NCI-H1930 (cell line): Measurements from ENCODE around the gene ART1.

Experiments
- DNase-seq, 2 experiments: peaks; one replicate each; lab custom pipeline; 2025; lab: John Stamatoyannopoulos, UW

Gene ART1

GRCh38 chr11:3666023-3666530, 21.1 kb downstream of the ART1 start:
- no peak for DNase-seq

- no peak for DNase-seq
Observed at GRCh38 chr11:3667149-3668035, 22.5 kb downstream of the ART1 start.

- DNase-seq = no peak
Observed at GRCh38 chr11:3669128-3669527, 24.2 kb downstream of the ART1 start.

- no peak for DNase-seq
Observed at GRCh38 chr11:3669742-3670183, 24.8 kb downstream of the ART1 start.

- DNase-seq = no peak
Observed at GRCh38 chr11:3671334-3672254, 26.7 kb downstream of the ART1 start, which contains the start of gene CHRNA10. Gene CHRNA10 (minus strand): TSS chr11:3671384. CDS start chr11:3671312, 72 bp downstream.

GRCh38 chr11:3674189-3674588, 29.3 kb downstream of the ART1 start:
- DNase-seq = no peak

GRCh38 chr11:3675971-3676370, 31.0 kb downstream of the ART1 start:
- DNase-seq = no peak

- no peak for DNase-seq
Observed at GRCh38 chr11:3679077-3679476, 34.1 kb downstream of the ART1 start.

GRCh38 chr11:3683039-3683438, 38.1 kb downstream of the ART1 start:
- DNase-seq = no peak

GRCh38 chr11:3684129-3684818, 39.3 kb downstream of the ART1 start:
- DNase-seq = no peak

GRCh38 chr11:3684819-3685172, 39.9 kb downstream of the ART1 start:
- no peak for DNase-seq

GRCh38 chr11:3685923-3686322, 41.0 kb downstream of the ART1 start:
- no peak for DNase-seq

- DNase-seq = no peak
Observed at GRCh38 chr11:3686751-3687150, 41.8 kb downstream of the ART1 start.

GRCh38 chr11:3700410-3700809, 55.5 kb downstream of the ART1 start:
- DNase-seq = no peak

GRCh38 chr11:3700910-3701309, 56.0 kb downstream of the ART1 start:
- no peak for DNase-seq

- no peak for DNase-seq
Observed at GRCh38 chr11:3703383-3703782, 58.5 kb downstream of the ART1 start.

- no peak for DNase-seq
Observed at GRCh38 chr11:3707176-3707575, 62.2 kb downstream of the ART1 start.

- DNase-seq = no peak
Observed at GRCh38 chr11:3709977-3710376, 65.0 kb downstream of the ART1 start.

- DNase-seq = no peak
Observed at GRCh38 chr11:3710485-3711259, 65.7 kb downstream of the ART1 start.

- no peak for DNase-seq
Observed at GRCh38 chr11:3712274-3712673, 67.3 kb downstream of the ART1 start.
